GM12875 (cell line): Measurements from ENCODE around the gene SLC39A11.
"Not testable (repeated sequence)": the region's sequence is repeated elsewhere in the genome, so short reads cannot be mapped to it uniquely, and the experiment has no call there.

Experiments used
- H3K4me3 ChIP-seq: one replicate; pipeline ENCODE4 v1.5.1; 2011; ENCODE audit warnings: low read depth, low read length, control low read depth
- CTCF ChIP-seq: IDR thresholded peaks from 2 replicates; pipeline ENCODE4 v1.5.1; 2011; ENCODE audit warnings: low read depth, mild to moderate bottlenecking, control low read depth, inconsistent platforms, low read length, moderate library complexity, borderline replicate concordance; ENCODE audit not compliant: insufficient read depth

The SLC39A11 gene

DNA sequence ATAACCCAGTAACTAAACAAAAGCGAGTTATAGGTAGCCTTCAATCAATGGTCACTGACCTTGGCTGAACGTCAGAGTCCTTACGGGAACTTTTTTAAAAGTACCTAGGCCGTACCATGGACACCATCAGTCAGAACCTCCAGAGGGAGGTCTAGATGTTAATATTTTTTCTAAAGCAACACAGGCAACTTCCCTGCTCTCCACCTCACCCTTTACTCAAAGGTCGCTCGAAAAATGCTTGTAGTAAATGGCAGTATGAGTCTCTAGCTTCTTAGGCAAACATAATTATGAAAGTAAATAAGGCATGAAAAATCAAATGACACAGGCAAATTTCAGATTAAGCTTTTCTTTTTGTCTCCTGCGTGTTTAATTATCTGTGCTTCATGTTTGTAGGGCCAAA is 82.1 kb downstream of the SLC39A11 start:
- H3K4me3 ChIP-seq: no peak overlapping the region
- no peak for TF ChIP-seq CTCF

DNA sequence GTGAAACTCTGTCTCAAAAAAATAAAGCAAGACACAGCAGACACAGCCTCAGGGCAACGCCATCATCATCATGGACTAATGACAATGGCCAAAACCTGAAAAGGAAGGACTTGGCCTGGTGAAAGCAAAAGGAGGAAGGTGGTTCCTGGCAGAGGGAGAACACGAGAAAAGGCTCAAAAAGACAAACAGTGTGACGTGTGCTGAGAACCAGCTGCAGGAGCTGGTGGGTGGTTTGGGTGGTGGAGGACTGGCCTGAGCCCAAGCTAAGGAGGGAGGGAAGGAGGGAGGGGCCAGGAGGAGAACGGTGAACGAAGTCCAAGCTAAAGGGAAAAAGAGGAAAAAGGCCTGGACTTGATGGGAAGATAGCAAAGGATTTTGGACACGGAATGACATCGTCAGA is 85.1 kb downstream of the SLC39A11 start:
- TF ChIP-seq CTCF: no peak
- no peak overlapping the region for H3K4me3 ChIP-seq

GRCh38 chr17:73005360-73005759 is 87.1 kb downstream of the SLC39A11 start:
- no peak overlapping the region for H3K4me3 ChIP-seq
- TF ChIP-seq CTCF: no peak

DNA sequence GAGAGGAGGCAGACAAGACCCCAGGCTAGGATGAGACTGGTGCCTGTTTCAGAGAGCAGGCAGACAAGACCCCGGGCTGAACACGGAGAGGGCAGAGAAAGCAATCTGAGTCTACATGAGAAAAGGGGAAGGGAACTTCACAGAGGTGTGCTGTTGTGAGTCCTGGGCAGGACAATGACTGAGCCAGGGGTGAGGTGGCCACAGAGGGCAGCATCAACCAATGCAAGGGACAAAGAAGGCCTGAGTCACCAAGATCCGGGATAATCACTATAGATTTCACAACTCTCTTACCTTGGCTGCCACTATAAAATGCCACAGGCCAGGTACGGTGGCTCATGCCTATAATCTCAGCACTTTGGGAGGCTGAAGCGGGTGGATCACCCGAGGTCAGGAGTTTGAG is 89.0 kb downstream of the SLC39A11 start:
- TF ChIP-seq CTCF: no peak
- no peak overlapping the region for H3K4me3 ChIP-seq

DNA sequence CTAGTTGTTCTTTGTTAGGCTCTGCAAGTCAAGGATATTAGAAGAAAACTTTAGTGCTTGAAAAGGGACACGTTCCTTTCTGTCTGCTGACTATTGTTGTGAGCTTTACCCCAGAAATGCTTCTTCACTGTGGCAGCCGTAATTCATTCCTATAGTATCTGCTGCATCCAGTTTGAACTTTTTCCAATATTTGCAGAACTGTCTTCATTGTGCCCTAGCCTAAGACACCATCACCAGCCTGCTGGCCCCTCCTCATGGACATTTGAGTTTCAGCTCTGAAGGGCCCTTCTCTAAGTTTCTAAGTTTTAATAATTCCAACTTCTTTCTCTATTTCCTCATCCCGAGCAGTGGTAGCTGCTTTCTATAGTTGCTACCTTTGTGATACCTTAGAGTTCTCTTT is 91.7 kb downstream of the SLC39A11 start:
- no peak overlapping the region for H3K4me3 ChIP-seq
- TF ChIP-seq CTCF: no peak

- not testable (repeated sequence) for H3K4me3 ChIP-seq
Measured at GRCh38 chr17:72999474-72999873, 93.0 kb downstream of the SLC39A11 start.

GRCh38 chr17:72998343-72998742 is 94.1 kb downstream of the SLC39A11 start:
- no peak overlapping the region for H3K4me3 ChIP-seq
- TF ChIP-seq CTCF: no peak

- no peak overlapping the region for H3K4me3 ChIP-seq
- no peak for TF ChIP-seq CTCF
Measured at GRCh38 chr17:72997559-72997958, 94.9 kb downstream of the SLC39A11 start.
